OCI-LY7 (cell line): Measurements from ENCODE around the gene PRR33. TPM values are rescaled to one million over a fixed set of nuclear protein-coding genes. Genes with fewer than 3 reads are reported as not detected.

Experiments used
- BruUV-seq: library from RNA; stranded (reverse); fragments of 400-500 nt; replicated peaks from 2 replicates; lab custom pipeline; 2021; lab: Mats Ljungman, UMichigan
- CTCF ChIA-PET: fragments of 300-600 bp; sonication (Branson Sonifier 250); formaldehyde crosslinking; loops from one replicate; lab custom pipeline; 2022; ENCODE audit warnings: antibody characterized with exemption; ENCODE audit not compliant: unreplicated experiment; lab: Charles Lee
- POLR2A ChIA-PET: fragments of 300-600 bp; sonication (Branson Sonifier 250); formaldehyde crosslinking; loops from one replicate; lab custom pipeline; 2022; ENCODE audit warnings: antibody characterized with exemption; lab: Charles Lee
- DNase-seq: peaks from one replicate; pipeline ENCODE4 v3.0.0-alpha.2; 2015; ENCODE audit warnings: low spot score
- H2AFZ ChIP-seq: fragments of 200-600 bp; sonication (generic), shearing (Covaris generic); 2 replicates; pipeline ENCODE4 v1.6.1; 2014; ENCODE audit warnings: mild to moderate bottlenecking, antibody characterized with exemption, low read length, moderate library complexity
- H3K27ac ChIP-seq: fragments of 200-600 bp; sonication (generic); 2 replicates; pipeline ENCODE4 v1.5.1; 2014; ENCODE audit warnings: mixed run types, low read depth, mild to moderate bottlenecking, moderate library complexity, low read length, inconsistent platforms; ENCODE audit not compliant: poor library complexity, severe bottlenecking
- H3K36me3 ChIP-seq: fragments of 200-600 bp; sonication (generic); 2 replicates; pipeline ENCODE4 v1.6.1; 2014; ENCODE audit warnings: mild to moderate bottlenecking, antibody characterized with exemption, low read length, moderate library complexity, mixed read lengths; ENCODE audit not compliant: insufficient read depth
- H3K4me1 ChIP-seq: fragments of 200-600 bp; sonication (generic); 2 replicates; pipeline ENCODE4 v1.5.1; 2014; ENCODE audit warnings: mild to moderate bottlenecking, low read length; ENCODE audit not compliant: insufficient read depth, poor library complexity, severe bottlenecking
- H3K4me2 ChIP-seq: fragments of 200-600 bp; sonication (generic); 2 replicates; pipeline ENCODE4 v1.6.1; 2014; ENCODE audit warnings: mild to moderate bottlenecking, low read length
- H3K4me3 ChIP-seq: fragments of 200-600 bp; sonication (generic); 2 replicates; pipeline ENCODE4 v1.5.1; 2014; ENCODE audit warnings: mild to moderate bottlenecking, low read depth, low read length; ENCODE audit not compliant: poor library complexity, severe bottlenecking
- H3K79me2 ChIP-seq: fragments of 200-600 bp; sonication (generic); 2 replicates; pipeline ENCODE4 v1.6.1; 2016; ENCODE audit warnings: low read depth, mild to moderate bottlenecking, low read length, moderate library complexity, mixed read lengths; ENCODE audit not compliant: insufficient read depth
- H3K9me2 ChIP-seq: fragments of 200-600 bp; sonication (generic); 2 replicates; pipeline ENCODE4 v1.6.1; 2016; ENCODE audit warnings: mild to moderate bottlenecking, low read length, mixed read lengths; ENCODE audit not compliant: insufficient read depth
- H3K9me3 ChIP-seq: fragments of 200-600 bp; sonication (generic); 2 replicates; pipeline ENCODE4 v1.6.1; 2014; ENCODE audit warnings: mild to moderate bottlenecking, mixed run types, low read length, mixed read lengths
- H4K20me1 ChIP-seq: fragments of 200-600 bp; sonication (generic); 2 replicates; pipeline ENCODE4 v1.6.1; 2014; ENCODE audit warnings: mild to moderate bottlenecking, antibody characterized with exemption, low read length, moderate library complexity, mixed read lengths; ENCODE audit not compliant: insufficient read depth
- CTCF ChIP-seq: fragments of 200-600 bp; sonication (generic); conservative IDR thresholded peaks from 2 replicates; pipeline ENCODE4 v1.5.1; 2014; ENCODE audit warnings: mild to moderate bottlenecking, antibody characterized with exemption, low read length, moderate library complexity, mixed read lengths
- EZH2phosphoT487 ChIP-seq: fragments of 200-600 bp; sonication (generic); IDR thresholded peaks from 2 replicates; pipeline ENCODE4 v1.6.1; 2018; ENCODE audit warnings: low read depth, borderline replicate concordance, mild to moderate bottlenecking, mixed run types, antibody characterized with exemption, low read length, moderate library complexity, mixed read lengths
- intact Hi-C: fragments of 100-400 bp; cut with micrococcal nuclease; formaldehyde crosslinking; loops from one replicate; pipeline ENCODE4 v1.10.0; 2022; ENCODE audit not compliant: unreplicated experiment
- total RNA-seq, 2 experiments: library from RNA; depleted of rRNA in 1 of 2; stranded (reverse); fragments of >200 nt in 1 of 2; shearing (Covaris generic) in 1 of 2; gene quantifications; 2 replicates each; pipeline ENCODE4 v1.2.3, GENCODE V29; 2014 to 2022

PRR33 gene
- total RNA-seq, 2 experiments from 2014 or later: not detected

DNA sequence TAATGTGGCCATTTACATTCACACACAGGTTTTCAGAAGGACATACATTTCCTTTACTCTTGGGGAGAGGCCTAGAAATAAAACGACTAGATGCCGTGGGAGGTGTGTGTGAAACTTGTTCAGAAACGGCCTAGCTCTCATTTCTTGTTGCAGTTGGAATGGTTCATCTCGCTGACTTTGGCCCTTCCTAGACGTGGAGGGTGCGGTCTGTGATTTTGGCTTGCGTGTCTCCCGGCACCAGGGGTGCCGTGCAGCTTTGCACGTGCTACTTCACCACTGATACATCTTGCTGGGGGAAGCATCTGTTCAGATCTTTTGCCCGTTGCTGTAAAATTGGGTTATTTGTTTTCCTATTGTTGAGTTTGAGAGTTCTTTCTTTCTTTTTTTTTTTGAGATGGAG lies 3.1 kb upstream of the PRR33 start:
- H3K27ac ChIP-seq: no peak overlapping the region
- H4K20me1 ChIP-seq: no peaks in the 10 kb centered on the region
- BruUV-seq: no TSS peak
- TF ChIP-seq CTCF (no peak), EZH2phosphoT487 (no peak)
- H3K4me1 ChIP-seq: no peaks in the 10 kb centered on the region
- no peaks in the 10 kb centered on the region for H3K36me3 ChIP-seq
- H2AFZ ChIP-seq: no peak overlapping the region
- CTCF ChIA-PET: no interaction called here
- intact Hi-C loops: loop anchor here (10.0 kb wide), 1 partner anchor 50 kb away; the partner anchor contains the start of gene MRPL23
- no peaks in the 10 kb centered on the region for H3K79me2 ChIP-seq
- no peaks in the 10 kb centered on the region for H3K9me3 ChIP-seq
- POLR2A ChIA-PET: no interaction called here
- no peak overlapping the region for H3K4me2 ChIP-seq
- H3K4me3 ChIP-seq: no peak overlapping the region
- no peaks in the 10 kb centered on the region for H3K9me2 ChIP-seq
- no peak for DNase-seq

GRCh38 chr11:1893581-1894359 lies 2.1 kb upstream of the PRR33 start:
- H4K20me1 ChIP-seq: no peaks in the 10 kb centered on the region
- H3K4me1 ChIP-seq: no peaks in the 10 kb centered on the region
- no peak overlapping the region for H2AFZ ChIP-seq
- DNase-seq: no peak
- intact Hi-C loops: loop anchor here (1.0 to 10.0 kb wide), 2 partner anchors 23 to 51 kb away; partner anchors contain the start of gene MRPL23
- H3K27ac ChIP-seq: no peak overlapping the region
- no peaks in the 10 kb centered on the region for H3K9me3 ChIP-seq
- ChIA-PET POLR2A (no interaction called here), CTCF (no interaction called here)
- no peaks in the 10 kb centered on the region for H3K79me2 ChIP-seq
- H3K9me2 ChIP-seq: no peaks in the 10 kb centered on the region
- H3K4me3 ChIP-seq: no peak overlapping the region
- no peak overlapping the region for H3K4me2 ChIP-seq
- no peak for TF ChIP-seq CTCF
- no peak for TF ChIP-seq EZH2phosphoT487
- H3K36me3 ChIP-seq: peaks cover 3% of the 10 kb centered on the region; the same call in 1 of the 2 replicates
- no TSS peak for BruUV-seq

DNA sequence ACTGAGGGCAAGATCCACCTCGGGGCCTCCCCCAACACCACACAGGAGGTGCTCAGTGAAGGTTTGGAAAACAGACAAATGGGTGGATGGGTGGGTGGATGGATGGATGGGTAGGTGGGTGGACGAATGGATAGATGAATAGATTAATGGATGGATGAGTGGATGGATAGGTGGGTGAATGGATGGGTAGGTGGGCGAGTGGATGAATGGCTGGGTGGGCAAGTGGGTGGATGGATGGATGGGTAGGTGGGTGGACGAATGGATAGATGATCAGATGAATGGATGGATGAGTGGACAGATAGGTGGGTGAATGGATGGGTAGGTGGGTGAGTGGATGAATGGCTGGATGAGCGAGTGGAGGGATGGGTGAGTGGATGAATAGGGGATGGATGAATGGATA lies 863 bp upstream of the PRR33 start:
- CTCF ChIA-PET: no interaction called here
- H3K9me3 ChIP-seq: no peaks in the 10 kb centered on the region
- no peak overlapping the region for H3K4me3 ChIP-seq
- no peak for DNase-seq
- intact Hi-C loops: loop anchor here (10.0 kb wide), 1 partner anchor 52 kb away; the partner anchor contains the start of gene MRPL23
- H3K9me2 ChIP-seq: no peaks in the 10 kb centered on the region
- H3K79me2 ChIP-seq: no peaks in the 10 kb centered on the region
- BruUV-seq: no TSS peak
- H3K36me3 ChIP-seq: peaks cover 13% of the 10 kb centered on the region; the same call in 1 of the 2 replicates
- H3K4me1 ChIP-seq: no peaks in the 10 kb centered on the region
- H3K4me2 ChIP-seq: no peak overlapping the region
- TF ChIP-seq EZH2phosphoT487 (no peak), CTCF (no peak)
- no peaks in the 10 kb centered on the region for H4K20me1 ChIP-seq
- no peak overlapping the region for H3K27ac ChIP-seq
- POLR2A ChIA-PET: no interaction called here
- H2AFZ ChIP-seq: no peak overlapping the region
